Measurements from ENCODE around the gene RASSF5.

DNA sequence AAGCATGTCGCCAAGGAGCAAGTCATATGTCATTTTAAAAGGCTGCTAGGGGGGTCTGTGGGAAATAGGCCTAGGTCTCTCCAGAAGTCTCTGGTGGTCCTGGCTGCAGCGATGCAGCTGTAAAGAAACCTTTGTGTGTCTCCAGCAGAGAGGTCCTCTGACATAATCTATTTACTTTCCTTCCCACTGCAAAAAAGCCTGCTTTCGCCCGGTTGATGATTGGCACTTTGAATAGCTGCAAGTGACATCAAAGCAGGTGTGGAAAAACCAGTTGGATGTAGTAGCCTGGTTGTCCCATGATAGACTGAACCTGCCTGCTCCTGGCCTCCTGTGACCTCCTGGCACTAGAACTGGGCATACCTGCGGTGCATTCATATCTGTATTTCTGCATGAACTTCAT lies 13.8 kb downstream of the RASSF5 start:
- TF ChIP-seq, protein P1, sequence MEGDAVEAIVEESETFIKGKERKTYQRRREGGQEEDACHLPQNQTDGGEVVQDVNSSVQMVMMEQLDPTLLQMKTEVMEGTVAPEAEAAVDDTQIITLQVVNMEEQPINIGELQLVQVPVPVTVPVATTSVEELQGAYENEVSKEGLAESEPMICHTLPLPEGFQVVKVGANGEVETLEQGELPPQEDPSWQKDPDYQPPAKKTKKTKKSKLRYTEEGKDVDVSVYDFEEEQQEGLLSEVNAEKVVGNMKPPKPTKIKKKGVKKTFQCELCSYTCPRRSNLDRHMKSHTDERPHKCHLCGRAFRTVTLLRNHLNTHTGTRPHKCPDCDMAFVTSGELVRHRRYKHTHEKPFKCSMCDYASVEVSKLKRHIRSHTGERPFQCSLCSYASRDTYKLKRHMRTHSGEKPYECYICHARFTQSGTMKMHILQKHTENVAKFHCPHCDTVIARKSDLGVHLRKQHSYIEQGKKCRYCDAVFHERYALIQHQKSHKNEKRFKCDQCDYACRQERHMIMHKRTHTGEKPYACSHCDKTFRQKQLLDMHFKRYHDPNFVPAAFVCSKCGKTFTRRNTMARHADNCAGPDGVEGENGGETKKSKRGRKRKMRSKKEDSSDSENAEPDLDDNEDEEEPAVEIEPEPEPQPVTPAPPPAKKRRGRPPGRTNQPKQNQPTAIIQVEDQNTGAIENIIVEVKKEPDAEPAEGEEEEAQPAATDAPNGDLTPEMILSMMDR (conservative IDR thresholded peaks at IDR 0.05; ENCODE audit: low read depth, low read length): no peak
- no peak for TF ChIP-seq EZH2 (IDR thresholded peaks at IDR 0.05; ENCODE audit: borderline replicate concordance, low read depth, low read length, poor library complexity, severe bottlenecking)

Data from A673 (cell line).